Transverse colon (tissue), 4 donors: ENCODE measurements around the gene KRT1. TPM values are rescaled to one million over a fixed set of nuclear protein-coding genes. Genes with fewer than 3 reads are reported as not detected.

Source experiments
- DNase-seq: peaks from one replicate; pipeline ENCODE4 v3.0.0-alpha.2; 2019
- H3K27ac ChIP-seq, 4 donors: fragments of 200-600 bp; sonication (generic); 2 replicates each; pipeline ENCODE4 v1.5.1; 2016 to 2018; ENCODE audit warnings: inconsistent platforms in 4 of 4
- H3K27me3 ChIP-seq: fragments of 200-600 bp; sonication (generic); 2 replicates; pipeline ENCODE4 v1.5.1; 2017; ENCODE audit warnings: inconsistent platforms
- H3K36me3 ChIP-seq, 4 donors: fragments of 200-600 bp; sonication (generic); 2 replicates each; pipeline ENCODE4 v1.5.1; 2017 to 2019; ENCODE audit warnings: inconsistent platforms in 4 of 4
- H3K4me1 ChIP-seq, 4 donors: fragments of 200-600 bp; sonication (generic); 2 replicates each; pipeline ENCODE4 v1.5.1; 2017 to 2020; ENCODE audit warnings: inconsistent platforms in 4 of 4
- H3K4me3 ChIP-seq, 4 donors: fragments of 200-600 bp; sonication (generic); 1 replicate in 1 of 4; 2 replicates in 3 of 4; pipeline versions ENCODE4 v1.5.1 to v1.6.1; 2017 to 2019; ENCODE audit warnings: inconsistent platforms in 4 of 4
- H3K9me3 ChIP-seq, 2 donors: fragments of 200-600 bp; sonication (generic); 2 replicates each; pipeline ENCODE4 v1.5.1; 2017 to 2019; ENCODE audit warnings: inconsistent platforms in 2 of 2
- CTCF ChIP-seq, 5 experiments: fragments of 200-600 bp in 3 of 5; fragments of 450-650 bp in 2 of 5; sonication (generic) in 3 of 5; IDR thresholded peaks; 1 replicate in 2 of 5; 2 replicates in 3 of 5; pipeline ENCODE4 v1.5.1; 2016 to 2017; ENCODE audit warnings: antibody characterized with exemption in 5 of 5, inconsistent platforms in 3 of 5, mild to moderate bottlenecking in 2 of 5, moderate library complexity in 1 of 5
- EP300 ChIP-seq: sonication (generic); formaldehyde crosslinking; IDR thresholded peaks from one replicate; pipeline ENCODE4 v1.6.1; 2017; ENCODE audit warnings: antibody characterized with exemption, low read depth
- POLR2A ChIP-seq: fragments of 450-650 bp; IDR thresholded peaks from one replicate; pipeline ENCODE4 v1.6.1; 2016; ENCODE audit warnings: antibody characterized with exemption, mild to moderate bottlenecking, moderate library complexity
- POLR2AphosphoS5 ChIP-seq, 3 donors: sonication (generic); formaldehyde crosslinking; IDR thresholded peaks; one replicate each; pipeline ENCODE4 v1.6.1; 2016; ENCODE audit warnings: antibody characterized with exemption in 3 of 3
- WGBS, 2 donors: methylation state at CpG; one replicate each; pipeline ENCODE4 v1.1.5; 2018; ENCODE audit warnings: low coverage in 1 of 2; 5-methylcytosine and 5-hydroxymethylcytosine counted together
- in situ Hi-C, 4 donors: fragments of 200-750 bp; cut with MboI; loops; one replicate each; pipeline versions ENCODE4 v1.15.0 to v1.15.1; 2017; ENCODE audit warnings: low sequenced_read_pairs in 3 of 4, low pct_ligation_motif_present in 1 of 4, low pct_unique_long_range_greater_than_20kb in 1 of 4
- intact Hi-C: fragments of 100-400 bp; cut with DNase I; formaldehyde crosslinking; loops from one replicate; pipeline ENCODE4 v1.15.1; 2023; ENCODE audit warnings: low total_unique reads
- total RNA-seq, 4 donors: library from RNA; depleted of rRNA; stranded (reverse); fragments of >200 nt; gene quantifications; one replicate each; pipeline ENCODE4 v1.1.0, GENCODE V29; 2016

The KRT1 gene
- total RNA-seq, 4 donors from 2014 or later = not detected

- H3K27me3 ChIP-seq = peaks cover 9% of the 10 kb centered on the region
- no peaks in the 10 kb centered on the region for H3K36me3 ChIP-seq
- no peak for DNase-seq
- H3K9me3 ChIP-seq = no peaks in the 10 kb centered on the region
- 40 to 70% methylated on average over 1 to 3 of the region's 3 CpGs for WGBS, 2 donors
- in situ Hi-C loops = no loop called here
- TF ChIP-seq POLR2AphosphoS5 (IDR thresholded peaks at IDR 0.05) (no peak), CTCF (IDR thresholded peaks at IDR 0.05) (no peak), POLR2A (no peak), EP300 (no peak)
- intact Hi-C loops = no loop called here
- no peaks in the 10 kb centered on the region for H3K4me1 ChIP-seq
- no peak overlapping the region for H3K27ac ChIP-seq
- no peak overlapping the region for H3K4me3 ChIP-seq
These were observed 13.7 kb downstream of the KRT1 start for GRCh38 chr12:52666471-52666870.

- intact Hi-C loops = no loop called here
- H3K4me3 ChIP-seq = no peak overlapping the region
- peaks cover 9% of the 10 kb centered on the region for H3K27me3 ChIP-seq
These were observed 16.8 kb downstream of the KRT1 start for GRCh38 chr12:52663420-52663819.

GRCh38 chr12:52662918-52663229, 17.3 kb downstream of the KRT1 start:
- Histone ChIP-seq H3K36me3 (no peaks in the 10 kb centered on the region), H3K27me3 (peaks cover 13% of the 10 kb centered on the region), H3K9me3 (no peaks in the 10 kb centered on the region), H3K4me1 (no peaks in the 10 kb centered on the region), H3K4me3 (no peak overlapping the region), H3K27ac (no peak overlapping the region)
- TF ChIP-seq POLR2A (no peak), CTCF (IDR thresholded peaks at IDR 0.05) (no peak), EP300 (no peak), POLR2AphosphoS5 (IDR thresholded peaks at IDR 0.05) (no peak)
- intact Hi-C loops = no loop called here
- in situ Hi-C loops = no loop called here
- no peak for DNase-seq

More at GRCh38 chr12:52663420-52663819, 16.8 kb downstream of the KRT1 start:
- Histone ChIP-seq H3K27ac (no peak overlapping the region), H3K4me1 (no peaks in the 10 kb centered on the region), H3K9me3 (no peaks in the 10 kb centered on the region), H3K36me3 (no peaks in the 10 kb centered on the region)
- in situ Hi-C loops = no loop called here
- TF ChIP-seq POLR2AphosphoS5 (IDR thresholded peaks at IDR 0.05) (no peak), POLR2A (no peak), EP300 (no peak), CTCF (IDR thresholded peaks at IDR 0.05) (no peak)
- no peak for DNase-seq

GRCh38 chr12:52662093-52662917, 17.9 kb downstream of the KRT1 start:
- in situ Hi-C loops = no loop called here
- no peaks in the 10 kb centered on the region for H3K4me1 ChIP-seq
- H3K9me3 ChIP-seq = no peaks in the 10 kb centered on the region
- WGBS, 2 donors = 80 to 95% methylated on average over 4 to 10 of the region's 10 CpGs
- no peak for TF ChIP-seq CTCF (IDR thresholded peaks at IDR 0.05)
- no peak for TF ChIP-seq EP300
- no peak for TF ChIP-seq POLR2A
- no peak for TF ChIP-seq POLR2AphosphoS5 (IDR thresholded peaks at IDR 0.05)
- H3K27me3 ChIP-seq = peaks cover 13% of the 10 kb centered on the region
- H3K36me3 ChIP-seq = no peaks in the 10 kb centered on the region
- no peak for DNase-seq
- H3K4me3 ChIP-seq = no peak overlapping the region
- H3K27ac ChIP-seq = no peak overlapping the region
- intact Hi-C loops = no loop called here
